Stimulated activated naive CD8-positive, alpha-beta T cell treated with anti-CD3 and anti-CD28 coated beads, Interleukin-15, Interleukin-2, amounts not matched to agents 100 ng/mL and 50 ng/mL, for 24 hours (primary cell): ENCODE data around the gene SLC44A5.

Source experiments
- H3K27ac Mint-ChIP-seq: one replicate; pipeline ENCODE4 v1.8.0; 2021; ENCODE audit warnings: mild to moderate bottlenecking, mixed read lengths
- H3K27me3 Mint-ChIP-seq: one replicate; pipeline ENCODE4 v1.8.0; 2021; ENCODE audit warnings: mixed read lengths
- H3K36me3 Mint-ChIP-seq: one replicate; pipeline ENCODE4 v1.8.0; 2021; ENCODE audit warnings: low read depth, mixed read lengths
- H3K4me1 Mint-ChIP-seq: one replicate; pipeline ENCODE4 v1.8.0; 2021; ENCODE audit warnings: low read depth, mixed read lengths
- H3K4me3 Mint-ChIP-seq: one replicate; pipeline ENCODE4 v1.8.0; 2021; ENCODE audit warnings: mild to moderate bottlenecking, mixed read lengths
- H3K9me3 Mint-ChIP-seq: one replicate; pipeline ENCODE4 v1.8.0; 2021; ENCODE audit warnings: mixed read lengths

Gene SLC44A5

GRCh38 chr1:75554870-75555269 is 56.0 kb downstream of the SLC44A5 start:
- Mint-ChIP-seq H3K9me3 (peaks cover 7% of the 10 kb centered on the region), H3K4me1 (no peaks in the 10 kb centered on the region), H3K27me3 (peaks cover 7% of the 10 kb centered on the region), H3K27ac (no peak overlapping the region), H3K4me3 (no peak overlapping the region), H3K36me3 (no peaks in the 10 kb centered on the region)

GRCh38 chr1:75554181-75554580 is 56.7 kb downstream of the SLC44A5 start:
- Mint-ChIP-seq H3K4me3 (no peak overlapping the region), H3K27me3 (peaks cover 13% of the 10 kb centered on the region), H3K4me1 (no peaks in the 10 kb centered on the region), H3K36me3 (no peaks in the 10 kb centered on the region), H3K27ac (no peak overlapping the region), H3K9me3 (peaks cover 7% of the 10 kb centered on the region)

- Mint-ChIP-seq H3K27me3 (peaks cover 17% of the 10 kb centered on the region), H3K27ac (no peak overlapping the region), H3K36me3 (no peaks in the 10 kb centered on the region), H3K4me1 (no peaks in the 10 kb centered on the region), H3K4me3 (no peak overlapping the region), H3K9me3 (peaks cover 7% of the 10 kb centered on the region)
These were observed 60.4 kb downstream of the SLC44A5 start for GRCh38 chr1:75550559-75550958.

GRCh38 chr1:75548721-75549480 is 62.0 kb downstream of the SLC44A5 start:
- no peaks in the 10 kb centered on the region for H3K4me1 Mint-ChIP-seq
- H3K36me3 Mint-ChIP-seq = no peaks in the 10 kb centered on the region
- H3K27me3 Mint-ChIP-seq = peaks cover 17% of the 10 kb centered on the region
- no peak overlapping the region for H3K4me3 Mint-ChIP-seq
- no peaks in the 10 kb centered on the region for H3K9me3 Mint-ChIP-seq
- H3K27ac Mint-ChIP-seq = no peak overlapping the region

- H3K27me3 Mint-ChIP-seq = peaks cover 7% of the 10 kb centered on the region
- H3K9me3 Mint-ChIP-seq = no peaks in the 10 kb centered on the region
- no peaks in the 10 kb centered on the region for H3K36me3 Mint-ChIP-seq
- no peaks in the 10 kb centered on the region for H3K4me1 Mint-ChIP-seq
- no peak overlapping the region for H3K4me3 Mint-ChIP-seq
- no peak overlapping the region for H3K27ac Mint-ChIP-seq
These were observed 67.2 kb downstream of the SLC44A5 start for GRCh38 chr1:75543705-75544104.

- Mint-ChIP-seq H3K27ac (no peak overlapping the region), H3K4me1 (no peaks in the 10 kb centered on the region), H3K4me3 (no peak overlapping the region)
These were observed 67.9 kb downstream of the SLC44A5 start for GRCh38 chr1:75542818-75543570.

GRCh38 chr1:75539230-75540116 is 71.4 kb downstream of the SLC44A5 start:
- Mint-ChIP-seq H3K27me3 (no peaks in the 10 kb centered on the region), H3K36me3 (no peaks in the 10 kb centered on the region), H3K27ac (no peak overlapping the region), H3K4me3 (no peak overlapping the region), H3K4me1 (no peaks in the 10 kb centered on the region), H3K9me3 (no peaks in the 10 kb centered on the region)

More at GRCh38 chr1:75542818-75543570, 67.9 kb downstream of the SLC44A5 start:
- no peaks in the 10 kb centered on the region for H3K36me3 Mint-ChIP-seq
- peaks cover 7% of the 10 kb centered on the region for H3K27me3 Mint-ChIP-seq
- H3K9me3 Mint-ChIP-seq = no peaks in the 10 kb centered on the region

- Mint-ChIP-seq H3K9me3 (no peaks in the 10 kb centered on the region), H3K4me1 (no peaks in the 10 kb centered on the region), H3K36me3 (no peaks in the 10 kb centered on the region), H3K27ac (no peak overlapping the region), H3K4me3 (no peak overlapping the region), H3K27me3 (peaks cover 5% of the 10 kb centered on the region)
These were observed 77.8 kb downstream of the SLC44A5 start for GRCh38 chr1:75533085-75533484.

- Mint-ChIP-seq H3K4me1 (no peaks in the 10 kb centered on the region), H3K36me3 (no peaks in the 10 kb centered on the region), H3K27ac (no peak overlapping the region), H3K4me3 (no peak overlapping the region), H3K27me3 (peaks cover 5% of the 10 kb centered on the region), H3K9me3 (no peaks in the 10 kb centered on the region)
These were observed 79.3 kb downstream of the SLC44A5 start for GRCh38 chr1:75531570-75531969.

- H3K4me1 Mint-ChIP-seq = no peaks in the 10 kb centered on the region
- no peaks in the 10 kb centered on the region for H3K9me3 Mint-ChIP-seq
- H3K27ac Mint-ChIP-seq = no peak overlapping the region
- no peaks in the 10 kb centered on the region for H3K36me3 Mint-ChIP-seq
- H3K27me3 Mint-ChIP-seq = peaks cover 5% of the 10 kb centered on the region
- H3K4me3 Mint-ChIP-seq = no peak overlapping the region
These were observed 81.4 kb downstream of the SLC44A5 start for GRCh38 chr1:75529488-75529887.

- no peaks in the 10 kb centered on the region for H3K4me1 Mint-ChIP-seq
- no peaks in the 10 kb centered on the region for H3K36me3 Mint-ChIP-seq
- no peak overlapping the region for H3K27ac Mint-ChIP-seq
- H3K9me3 Mint-ChIP-seq = no peaks in the 10 kb centered on the region
- no peak overlapping the region for H3K4me3 Mint-ChIP-seq
- no peaks in the 10 kb centered on the region for H3K27me3 Mint-ChIP-seq
These were observed 82.9 kb downstream of the SLC44A5 start for GRCh38 chr1:75528001-75528400.

GRCh38 chr1:75522389-75522788 is 88.5 kb downstream of the SLC44A5 start:
- no peak overlapping the region for H3K4me3 Mint-ChIP-seq
- H3K4me1 Mint-ChIP-seq = no peaks in the 10 kb centered on the region
- peaks cover 2% of the 10 kb centered on the region for H3K27me3 Mint-ChIP-seq
- no peak overlapping the region for H3K27ac Mint-ChIP-seq
- H3K36me3 Mint-ChIP-seq = no peaks in the 10 kb centered on the region
- no peaks in the 10 kb centered on the region for H3K9me3 Mint-ChIP-seq

GRCh38 chr1:75521658-75522057 is 89.3 kb downstream of the SLC44A5 start:
- H3K27ac Mint-ChIP-seq = no peak overlapping the region
- H3K27me3 Mint-ChIP-seq = peaks cover 8% of the 10 kb centered on the region
- H3K36me3 Mint-ChIP-seq = no peaks in the 10 kb centered on the region
- H3K4me3 Mint-ChIP-seq = no peak overlapping the region
- H3K9me3 Mint-ChIP-seq = no peaks in the 10 kb centered on the region
- H3K4me1 Mint-ChIP-seq = no peaks in the 10 kb centered on the region

- Mint-ChIP-seq H3K27ac (no peak overlapping the region), H3K36me3 (no peaks in the 10 kb centered on the region), H3K27me3 (peaks cover 8% of the 10 kb centered on the region), H3K4me3 (no peak overlapping the region), H3K9me3 (no peaks in the 10 kb centered on the region), H3K4me1 (no peaks in the 10 kb centered on the region)
These were observed 89.9 kb downstream of the SLC44A5 start for GRCh38 chr1:75520862-75521475.
